Fibroblast of the aortic adventitia (primary cell): Measurements from ENCODE around the gene PHLDA1. TPM values are rescaled to one million over a fixed set of nuclear protein-coding genes. Genes with fewer than 3 reads are reported as not detected.

ENCODE experiments used
- DNase-seq: peaks from one replicate; pipeline ENCODE4 v3.0.0-alpha.2; 2010; ENCODE audit warnings: low read depth
- H3K4me3 ChIP-seq: 2 replicates; pipeline ENCODE4 v1.5.1; 2011; ENCODE audit warnings: low read depth, mild to moderate bottlenecking, control low read depth, low read length, moderate library complexity
- total RNA-seq: library from RNA; depleted of rRNA; stranded (reverse); fragments of >200 nt; gene quantifications from 2 replicates; pipeline ENCODE4 v1.2.3, GENCODE V29; 2012; ENCODE audit warnings: low replicate concordance
- TF ChIP-seq, protein P1 (sequence below): IDR thresholded peaks from 2 replicates; pipeline ENCODE4 v1.5.1; 2011; ENCODE audit warnings: mild to moderate bottlenecking, low read length, control low read depth, inconsistent platforms; ENCODE audit not compliant: insufficient read depth

Gene PHLDA1
- total RNA-seq, 1 donor = 202 TPM

DNA sequence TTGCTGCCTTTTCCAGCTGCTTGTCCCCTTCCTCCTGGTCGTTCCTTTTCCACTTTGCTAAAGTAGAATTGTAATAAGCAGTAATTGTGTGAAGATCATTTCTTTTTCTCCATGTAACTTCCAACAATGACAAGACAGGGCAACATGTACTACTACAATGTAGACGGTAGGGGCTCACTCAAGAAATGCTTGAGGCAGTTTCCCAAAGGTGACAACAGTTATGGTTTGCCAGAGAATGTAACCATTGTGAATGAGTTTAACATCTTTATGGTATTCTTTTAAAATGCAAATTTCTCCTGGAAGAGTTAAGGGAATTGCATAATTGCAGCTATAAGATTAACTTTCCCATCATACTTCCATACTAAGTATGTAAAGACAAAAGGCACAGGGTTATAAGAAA is 23.8 kb upstream of the PHLDA1 start:
- no peak for DNase-seq
- TF ChIP-seq, protein P1, sequence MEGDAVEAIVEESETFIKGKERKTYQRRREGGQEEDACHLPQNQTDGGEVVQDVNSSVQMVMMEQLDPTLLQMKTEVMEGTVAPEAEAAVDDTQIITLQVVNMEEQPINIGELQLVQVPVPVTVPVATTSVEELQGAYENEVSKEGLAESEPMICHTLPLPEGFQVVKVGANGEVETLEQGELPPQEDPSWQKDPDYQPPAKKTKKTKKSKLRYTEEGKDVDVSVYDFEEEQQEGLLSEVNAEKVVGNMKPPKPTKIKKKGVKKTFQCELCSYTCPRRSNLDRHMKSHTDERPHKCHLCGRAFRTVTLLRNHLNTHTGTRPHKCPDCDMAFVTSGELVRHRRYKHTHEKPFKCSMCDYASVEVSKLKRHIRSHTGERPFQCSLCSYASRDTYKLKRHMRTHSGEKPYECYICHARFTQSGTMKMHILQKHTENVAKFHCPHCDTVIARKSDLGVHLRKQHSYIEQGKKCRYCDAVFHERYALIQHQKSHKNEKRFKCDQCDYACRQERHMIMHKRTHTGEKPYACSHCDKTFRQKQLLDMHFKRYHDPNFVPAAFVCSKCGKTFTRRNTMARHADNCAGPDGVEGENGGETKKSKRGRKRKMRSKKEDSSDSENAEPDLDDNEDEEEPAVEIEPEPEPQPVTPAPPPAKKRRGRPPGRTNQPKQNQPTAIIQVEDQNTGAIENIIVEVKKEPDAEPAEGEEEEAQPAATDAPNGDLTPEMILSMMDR = no peak
- H3K4me3 ChIP-seq = no peak overlapping the region

DNA sequence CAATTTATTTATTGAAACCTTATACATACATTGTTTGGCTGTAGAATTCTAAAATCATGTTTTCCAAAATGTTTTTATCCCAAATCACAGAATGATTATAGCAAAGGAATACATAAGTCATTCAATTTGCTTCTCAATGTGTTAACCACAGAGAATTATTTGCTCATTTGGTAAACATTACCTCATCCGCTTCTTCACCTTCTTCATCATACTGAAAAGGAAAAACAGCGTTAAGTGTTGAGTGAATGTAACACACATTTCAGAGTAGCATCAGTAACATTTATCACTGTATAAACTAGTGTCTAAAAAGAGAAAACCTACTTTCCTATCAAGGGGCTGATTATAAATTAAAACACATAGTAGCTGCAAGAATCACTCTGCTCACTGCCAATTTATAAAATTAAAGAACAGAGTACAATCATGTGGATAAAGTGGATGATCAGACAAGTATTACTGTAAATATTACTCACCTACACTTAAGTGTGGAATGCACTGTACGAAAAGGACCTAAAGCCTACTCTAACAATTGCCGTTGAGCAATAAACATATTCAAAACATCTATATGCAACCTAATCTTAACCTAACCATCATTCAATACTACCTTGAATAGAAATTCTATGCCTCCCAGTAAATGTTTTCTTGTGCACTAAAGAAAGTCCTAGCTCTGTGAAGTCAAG is 18.1 kb upstream of the PHLDA1 start:
- H3K4me3 ChIP-seq = no peak overlapping the region
- DNase-seq = no peak
- TF ChIP-seq, protein P1 = no peak

DNA sequence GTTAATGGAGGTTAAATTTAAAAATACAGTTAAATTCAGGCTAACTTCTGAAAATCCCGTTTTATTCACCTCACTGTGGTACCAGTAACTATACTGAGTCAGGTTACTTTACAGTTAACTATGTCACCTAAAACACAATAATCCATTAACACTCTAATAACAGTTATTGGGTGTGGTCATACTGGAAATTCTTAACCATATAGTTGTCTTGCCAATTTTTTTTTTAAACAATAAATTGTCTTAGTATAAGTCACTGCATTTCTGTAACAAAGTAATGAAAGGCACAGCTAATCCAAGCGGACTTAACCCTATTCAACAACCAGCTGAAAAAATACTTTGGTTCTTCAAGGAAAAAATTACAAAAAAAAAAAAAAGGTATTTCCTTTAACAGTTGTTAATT is 16.2 kb upstream of the PHLDA1 start:
- TF ChIP-seq, protein P1 = no peak

DNA sequence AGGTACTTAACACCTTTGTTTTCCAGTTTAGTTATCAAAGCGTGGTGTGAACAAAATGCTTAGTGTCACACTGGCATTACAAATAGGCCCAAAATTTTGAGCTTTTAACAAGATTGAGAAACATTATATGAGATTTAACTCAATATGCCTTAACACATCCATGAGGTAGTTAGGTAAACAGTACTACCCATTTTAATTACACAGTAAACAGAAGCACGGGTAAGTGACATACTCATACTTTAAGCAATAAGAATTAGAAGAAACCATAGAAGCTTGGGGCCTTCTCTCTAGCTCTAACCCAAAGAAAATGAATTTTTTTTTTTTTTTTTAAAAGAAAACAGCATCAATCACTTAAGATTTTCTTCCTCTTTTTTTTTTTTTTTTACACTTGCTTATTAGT is 15.5 kb upstream of the PHLDA1 start:
- no peak overlapping the region for H3K4me3 ChIP-seq
- TF ChIP-seq, protein P1 = no peak

More for the DNA sequence above, 16.2 kb upstream of the PHLDA1 start:
- H3K4me3 ChIP-seq = no peak overlapping the region
- DNase-seq = no peak

DNA sequence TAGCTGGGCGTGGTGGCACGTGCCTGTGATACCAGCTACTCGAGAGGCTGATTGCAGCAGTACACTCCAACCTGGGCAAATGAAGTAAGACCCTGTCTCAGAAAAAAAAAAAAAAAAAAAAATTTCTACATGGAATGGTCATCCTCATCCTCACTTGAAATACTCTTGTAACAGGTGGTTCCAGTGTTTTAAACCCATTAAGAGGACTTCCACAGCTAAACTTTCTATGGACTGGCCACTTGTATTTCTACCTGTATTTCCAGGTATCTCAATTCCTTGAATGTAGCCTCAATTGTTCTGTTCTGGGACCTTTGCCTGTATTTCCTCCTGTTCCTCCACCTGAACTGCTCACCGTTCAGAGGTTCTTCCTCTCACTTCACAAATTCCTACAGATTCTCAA is 11.8 kb upstream of the PHLDA1 start:
- TF ChIP-seq, protein P1 = no peak
- H3K4me3 ChIP-seq = no peak overlapping the region
- DNase-seq = no peak

More for the DNA sequence above, 15.5 kb upstream of the PHLDA1 start:
- DNase-seq = no peak

DNA sequence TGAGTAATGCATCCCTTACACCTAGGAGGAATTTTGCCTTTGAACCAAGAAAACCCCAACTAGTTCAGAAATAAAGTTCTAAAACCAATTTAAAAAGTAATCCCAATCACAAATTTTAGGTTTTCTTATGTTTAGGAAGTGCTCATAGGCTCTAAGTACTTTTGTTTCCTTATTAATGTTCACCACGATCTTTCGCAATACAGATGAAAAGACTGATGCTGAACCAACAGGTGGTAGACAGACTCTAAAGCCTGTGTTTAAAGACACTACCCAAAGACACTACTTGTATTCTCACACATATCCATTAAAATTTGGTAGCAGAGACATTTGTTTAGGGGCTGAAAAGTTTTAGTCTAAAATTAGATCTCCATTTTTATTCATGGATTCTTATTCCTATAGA is 10.6 kb upstream of the PHLDA1 start:
- TF ChIP-seq, protein P1 = no peak
- DNase-seq = no peak
- no peak overlapping the region for H3K4me3 ChIP-seq

DNA sequence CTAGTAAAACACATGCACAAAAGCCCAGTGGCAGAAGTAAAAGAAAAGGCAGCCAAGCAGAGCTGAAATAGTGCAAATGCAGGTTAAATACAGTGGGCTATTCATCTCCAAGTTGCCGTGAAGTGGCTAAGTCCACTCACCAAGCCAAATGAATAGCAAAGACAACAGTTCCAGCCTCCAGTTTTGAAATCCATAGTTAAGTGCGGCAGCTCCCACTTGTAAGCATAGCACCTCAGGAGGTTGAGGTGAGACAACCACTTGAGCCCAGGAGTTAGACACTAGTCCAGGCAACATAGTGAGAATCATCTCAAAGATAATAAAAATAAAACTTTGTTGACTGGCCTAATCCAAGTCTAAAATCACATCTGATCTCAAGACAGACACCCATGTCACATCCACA is 9.8 kb upstream of the PHLDA1 start:
- DNase-seq = no peak
- no peak overlapping the region for H3K4me3 ChIP-seq
- TF ChIP-seq, protein P1 = no peak
